A549 (cell line): ENCODE measurements around the gene SLC44A2.

Experiments used
- CHD2 ChIP-seq: fragments of 150-350 bp; IDR thresholded peaks from 2 replicates; pipeline ENCODE4 v1.6.1; 2014; ENCODE audit warnings: low read length; ENCODE audit not compliant: partially characterized antibody
- JUNB ChIP-seq: fragments of >200 bp; sonication (Bioruptor Twin); formaldehyde crosslinking; IDR thresholded peaks from 2 replicates; pipeline ENCODE4 v1.6.1; 2016
- MAFK ChIP-seq: fragments of 450-650 bp; IDR thresholded peaks from 2 replicates; pipeline ENCODE4 v1.6.1; 2014; ENCODE audit not compliant: partially characterized antibody
- RAD21 ChIP-seq, 2 experiments: fragments of >200 bp in 1 of 2; sonication (Bioruptor Twin) in 1 of 2; formaldehyde crosslinking in 1 of 2; IDR thresholded peaks in 1 of 2; conservative IDR thresholded peaks in 1 of 2; 2 replicates in 1 of 2; 3 replicates in 1 of 2; pipeline ENCODE4 v1.6.1; 2012 to 2018; ENCODE audit warnings: inconsistent platforms in 1 of 2
- RCOR1 ChIP-seq: fragments of 150-350 bp; IDR thresholded peaks from 2 replicates; pipeline ENCODE4 v1.6.1; 2014; ENCODE audit warnings: antibody characterized with exemption, low read length, low read depth
- REST ChIP-seq: fragments of 200-600 bp; sonication (generic); IDR thresholded peaks from 2 replicates; pipeline ENCODE4 v1.6.1; 2016; ENCODE audit warnings: antibody characterized with exemption, mild to moderate bottlenecking, moderate library complexity
- SMC3 ChIP-seq: fragments of >200 bp; sonication (Bioruptor Twin); formaldehyde crosslinking; IDR thresholded peaks from 3 replicates; pipeline ENCODE4 v1.6.1; 2018; ENCODE audit warnings: inconsistent platforms
- TF ChIP-seq, protein P1 (sequence below): fragments of >200 bp; sonication (Bioruptor Twin); formaldehyde crosslinking; IDR thresholded peaks from 3 replicates; pipeline ENCODE4 v1.5.1; 2016
- TF ChIP-seq, protein P2 (sequence below): IDR thresholded peaks from 2 replicates; pipeline ENCODE4 v1.6.1; 2012; ENCODE audit warnings: low read depth, borderline replicate concordance
- TF ChIP-seq, protein P3 (sequence below): IDR thresholded peaks from 2 replicates; pipeline ENCODE4 v1.6.1; 2012

- TF ChIP-seq, protein P1, sequence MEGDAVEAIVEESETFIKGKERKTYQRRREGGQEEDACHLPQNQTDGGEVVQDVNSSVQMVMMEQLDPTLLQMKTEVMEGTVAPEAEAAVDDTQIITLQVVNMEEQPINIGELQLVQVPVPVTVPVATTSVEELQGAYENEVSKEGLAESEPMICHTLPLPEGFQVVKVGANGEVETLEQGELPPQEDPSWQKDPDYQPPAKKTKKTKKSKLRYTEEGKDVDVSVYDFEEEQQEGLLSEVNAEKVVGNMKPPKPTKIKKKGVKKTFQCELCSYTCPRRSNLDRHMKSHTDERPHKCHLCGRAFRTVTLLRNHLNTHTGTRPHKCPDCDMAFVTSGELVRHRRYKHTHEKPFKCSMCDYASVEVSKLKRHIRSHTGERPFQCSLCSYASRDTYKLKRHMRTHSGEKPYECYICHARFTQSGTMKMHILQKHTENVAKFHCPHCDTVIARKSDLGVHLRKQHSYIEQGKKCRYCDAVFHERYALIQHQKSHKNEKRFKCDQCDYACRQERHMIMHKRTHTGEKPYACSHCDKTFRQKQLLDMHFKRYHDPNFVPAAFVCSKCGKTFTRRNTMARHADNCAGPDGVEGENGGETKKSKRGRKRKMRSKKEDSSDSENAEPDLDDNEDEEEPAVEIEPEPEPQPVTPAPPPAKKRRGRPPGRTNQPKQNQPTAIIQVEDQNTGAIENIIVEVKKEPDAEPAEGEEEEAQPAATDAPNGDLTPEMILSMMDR, result no peak
- TF ChIP-seq CHD2, result no peak
- TF ChIP-seq RAD21 (conservative IDR thresholded peaks at IDR 0.05 in 1 of 2, IDR thresholded peaks at IDR 0.05 in 1 of 2), result no peak
- TF ChIP-seq, protein P2, sequence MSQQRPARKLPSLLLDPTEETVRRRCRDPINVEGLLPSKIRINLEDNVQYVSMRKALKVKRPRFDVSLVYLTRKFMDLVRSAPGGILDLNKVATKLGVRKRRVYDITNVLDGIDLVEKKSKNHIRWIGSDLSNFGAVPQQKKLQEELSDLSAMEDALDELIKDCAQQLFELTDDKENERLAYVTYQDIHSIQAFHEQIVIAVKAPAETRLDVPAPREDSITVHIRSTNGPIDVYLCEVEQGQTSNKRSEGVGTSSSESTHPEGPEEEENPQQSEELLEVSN, result no peak
- TF ChIP-seq SMC3, result no peak
- TF ChIP-seq MAFK, result no peak
- no peak for TF ChIP-seq REST
- TF ChIP-seq, protein P3, sequence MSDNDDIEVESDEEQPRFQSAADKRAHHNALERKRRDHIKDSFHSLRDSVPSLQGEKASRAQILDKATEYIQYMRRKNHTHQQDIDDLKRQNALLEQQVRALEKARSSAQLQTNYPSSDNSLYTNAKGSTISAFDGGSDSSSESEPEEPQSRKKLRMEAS, result no peak
- TF ChIP-seq JUNB, result no peak
- no peak for TF ChIP-seq RCOR1
These were observed 61.5 kb downstream of the SLC44A2 start for GRCh38 chr19:10686661-10687517.
